ENCODE data around the gene PRPF8.

The PRPF8 gene

DNA sequence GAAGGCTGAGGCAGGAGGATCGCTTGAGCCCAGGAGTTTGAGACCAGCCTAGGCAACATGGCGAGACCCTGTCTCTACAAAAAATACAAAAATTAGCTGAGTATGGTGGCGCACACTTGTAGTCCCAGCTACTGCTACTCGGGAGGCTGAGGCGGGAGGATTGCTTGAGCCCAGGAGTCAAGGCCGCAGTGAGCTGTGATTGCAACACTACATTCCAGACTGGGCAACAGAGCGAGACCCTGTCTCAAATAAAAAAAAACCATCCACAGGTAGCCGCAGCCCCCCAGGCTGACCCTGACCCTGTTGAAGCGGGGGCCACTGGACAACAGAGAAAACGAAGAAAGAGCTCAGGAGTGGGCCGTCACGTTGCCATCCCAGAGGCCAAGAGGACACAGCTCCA is 60.0 kb downstream of the PRPF8 start:
- DNase-seq, result no peak

DNA sequence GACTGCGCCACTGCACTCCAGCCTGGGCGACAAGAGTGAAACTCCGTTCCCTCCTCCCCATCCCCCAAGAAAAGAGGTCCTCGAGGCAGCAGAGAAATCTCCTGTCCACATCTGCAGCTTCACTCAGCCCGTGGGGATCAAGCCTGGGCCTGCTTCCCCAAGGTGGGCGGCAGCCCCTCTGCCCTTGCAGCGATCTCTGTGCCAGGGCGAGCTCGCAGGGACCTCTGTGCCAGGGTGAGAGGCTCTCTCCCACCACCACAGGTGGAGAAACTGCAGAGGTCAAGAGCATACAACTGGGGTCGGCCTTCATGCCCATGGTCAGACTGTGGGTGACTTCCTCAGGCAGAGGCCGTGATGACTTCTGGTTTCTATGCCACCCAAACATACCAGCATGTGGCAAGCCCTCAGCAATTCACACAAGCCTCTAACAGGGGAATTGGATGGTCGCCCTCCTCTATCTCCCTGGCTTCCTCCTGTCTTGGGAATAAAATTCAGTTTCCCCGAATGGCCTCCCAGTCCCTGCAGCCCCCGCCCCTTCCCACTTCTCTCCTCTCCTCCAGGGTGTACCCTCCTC is 61.5 kb downstream of the PRPF8 start:
- DNase-seq, result no peak

DNA sequence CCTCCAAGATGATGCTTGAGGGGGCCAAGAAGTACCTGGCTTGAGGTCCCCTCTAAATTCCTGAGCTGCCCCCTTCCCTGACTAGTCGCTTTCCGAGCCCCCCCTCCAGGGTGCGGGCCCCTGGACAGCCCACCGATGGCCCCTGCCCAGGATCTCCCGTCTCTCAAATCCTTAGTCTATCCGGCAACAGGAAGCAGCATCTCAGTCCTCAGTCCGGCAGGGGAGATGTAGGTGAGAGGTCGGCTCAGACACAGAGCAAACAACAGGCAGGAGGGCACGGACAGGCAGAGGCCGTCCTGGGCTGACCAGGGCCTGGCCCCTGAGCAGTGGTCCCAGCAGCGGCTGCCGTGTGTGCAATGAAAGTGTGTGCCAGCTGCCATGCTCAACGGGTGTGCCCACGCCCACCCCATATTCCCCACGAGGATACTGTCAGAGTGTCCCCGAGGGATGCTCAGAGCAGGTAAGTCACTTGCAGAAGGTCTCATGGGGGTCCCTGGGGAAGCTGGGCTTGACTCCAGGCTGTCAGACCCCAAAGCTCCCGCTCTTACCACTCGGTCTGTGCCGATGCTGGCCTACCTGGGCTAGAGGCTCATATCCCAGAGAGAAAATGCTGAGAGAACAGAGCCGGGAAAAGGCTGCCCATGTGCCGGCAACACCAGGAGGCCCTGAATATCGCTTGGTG is 63.3 kb downstream of the PRPF8 start:
- DNase-seq, result no peak

GRCh38 chr17:1620486-1620885 is 64.2 kb downstream of the PRPF8 start:
- DNase-seq, result no peak

DNA sequence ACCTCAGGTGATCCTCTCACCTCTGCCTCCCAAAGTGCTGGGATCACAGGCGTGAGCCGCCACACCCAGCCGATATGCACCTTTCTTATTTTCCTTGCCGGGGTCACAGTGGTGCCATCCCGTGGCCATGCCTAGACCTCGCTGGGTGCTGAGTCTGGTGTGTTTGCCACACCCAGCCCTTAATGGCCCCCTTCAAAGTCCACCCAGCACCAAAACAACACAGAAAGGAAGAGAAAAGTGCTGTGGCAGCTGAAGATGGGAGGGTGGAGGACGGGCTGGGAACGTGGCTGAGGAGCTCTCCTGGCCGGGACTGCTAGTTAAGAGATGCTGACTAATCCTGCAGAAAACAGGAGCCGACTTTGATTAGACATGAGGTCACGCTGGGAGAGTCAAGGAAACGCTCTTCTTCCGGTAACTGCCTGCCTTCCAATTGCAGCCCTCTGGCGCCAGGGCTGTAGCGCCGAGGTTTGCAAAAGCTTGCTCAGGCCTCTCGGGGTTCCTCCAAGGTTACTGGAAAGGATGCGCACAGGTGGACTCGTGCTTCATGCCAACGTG is 67.0 kb downstream of the PRPF8 start:
- DNase-seq, result no peak

- DNase-seq, result no peak
Measured at GRCh38 chr17:1616101-1616500, 68.6 kb downstream of the PRPF8 start.

DNA sequence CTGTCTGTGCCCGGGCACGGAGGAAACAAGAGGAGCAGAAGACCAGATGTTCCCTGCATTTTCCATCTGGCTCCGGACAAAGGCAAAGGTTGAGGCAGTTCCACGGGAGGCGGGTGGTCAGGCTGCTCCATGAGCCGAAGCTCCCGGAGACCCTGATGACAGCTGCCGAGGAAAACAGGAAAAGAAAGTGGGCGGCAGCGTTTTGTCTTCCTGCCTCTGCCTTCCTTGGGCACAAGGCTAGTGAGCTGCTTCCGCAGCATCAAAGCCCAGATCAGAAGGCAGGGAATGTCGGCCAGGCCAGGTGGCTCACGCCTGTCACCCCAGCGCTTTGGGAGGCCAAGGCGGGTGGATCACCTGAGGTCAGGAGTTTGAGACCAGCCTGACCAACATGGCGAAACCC is 72.3 kb downstream of the PRPF8 start:
- DNase-seq, result no peak

GRCh38 chr17:1611715-1612114 is 73.0 kb downstream of the PRPF8 start:
- no peak for DNase-seq

- DNase-seq, result no peak
Measured at GRCh38 chr17:1608676-1609075, 76.0 kb downstream of the PRPF8 start.

- DNase-seq, result no peak
Measured at GRCh38 chr17:1607971-1608320, 76.7 kb downstream of the PRPF8 start.

DNA sequence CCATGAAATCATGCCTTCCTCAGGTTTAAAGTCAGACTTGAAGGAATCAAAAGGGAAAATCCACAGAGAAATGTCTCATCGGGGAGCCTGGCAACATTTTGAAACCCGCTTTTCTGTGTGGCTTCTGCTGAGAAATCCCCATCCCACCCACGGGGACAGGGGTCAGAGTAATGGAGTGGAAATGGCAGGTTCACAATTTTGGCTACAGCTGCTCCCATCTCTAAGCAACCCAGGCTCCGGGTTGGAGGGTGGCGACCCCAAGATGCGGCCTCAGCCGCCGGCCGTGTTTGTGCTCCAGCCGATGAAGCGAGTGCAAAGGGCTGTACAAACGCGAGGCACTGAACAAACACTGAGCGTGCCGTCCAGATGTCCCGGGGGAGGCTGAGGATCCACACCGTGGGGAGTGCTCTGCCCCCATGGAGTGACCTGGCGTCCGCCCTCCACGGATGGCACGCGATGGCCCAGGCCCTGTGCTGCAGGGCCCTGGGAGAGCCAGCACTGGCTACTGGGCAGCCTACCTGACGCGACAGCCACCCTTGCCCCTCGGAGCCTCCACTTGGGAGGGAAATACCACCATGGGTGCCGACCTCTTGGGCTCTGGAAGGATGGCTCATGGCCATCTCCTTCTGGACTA is 78.2 kb downstream of the PRPF8 start:
- no peak for DNase-seq

DNA sequence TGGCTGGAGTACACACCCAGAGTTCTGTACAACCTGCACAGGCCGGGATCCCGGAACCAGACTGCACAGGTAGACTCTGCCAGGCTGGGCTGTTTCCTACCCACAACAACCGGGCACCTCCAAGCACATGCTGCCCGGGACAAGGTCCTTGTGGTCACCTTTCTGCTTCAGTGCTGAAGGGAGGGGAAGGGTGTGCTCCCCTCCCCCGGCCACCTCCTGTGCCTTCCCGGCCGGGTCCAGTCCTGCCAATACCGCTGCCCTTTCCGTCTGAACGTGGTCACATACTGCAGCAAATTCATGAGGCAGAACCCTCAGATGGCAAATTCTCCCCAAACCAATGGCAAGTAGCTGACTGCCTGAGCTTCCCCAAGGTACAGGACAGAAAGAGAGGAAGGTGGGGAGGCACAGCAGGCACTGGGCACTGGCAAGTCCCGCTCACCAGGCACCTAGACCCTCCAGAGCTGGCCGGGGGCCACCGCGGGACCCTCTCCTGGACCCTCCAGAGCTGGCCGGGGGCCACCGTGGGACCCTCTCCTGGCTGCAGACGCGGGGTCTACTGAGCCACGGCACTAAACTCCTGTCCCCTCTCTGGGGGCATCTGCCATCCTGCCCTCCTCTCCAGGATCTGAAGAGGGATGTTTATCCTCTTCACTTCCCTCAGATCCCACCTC is 78.9 kb downstream of the PRPF8 start:
- no peak for DNase-seq

- DNase-seq, result no peak
Measured at GRCh38 chr17:1604831-1605528, 79.7 kb downstream of the PRPF8 start.

GRCh38 chr17:1601571-1601970 is 83.1 kb downstream of the PRPF8 start:
- DNase-seq, result no peak

Data from NCI-H1417 treated with DMSO at 0.1 percent for 48 hours (cell line).